ENCODE data around the gene HCLS1.

- TF ChIP-seq CTCF (conservative IDR thresholded peaks at IDR 0.05; ENCODE audit: low read length) (no peak), EZH2phosphoT487 (IDR thresholded peaks at IDR 0.05; ENCODE audit: borderline replicate concordance, low read depth, low read length) (no peak)
Observed at GRCh38 chr3:121627622-121628021, 33.1 kb downstream of the HCLS1 start.
